Measurements from ENCODE around the gene RABGEF1.

The RABGEF1 gene

GRCh38 chr7:66732439-66732838 is 8.1 kb upstream of the RABGEF1 start:
- CTCF ChIA-PET = interaction anchor here (0.5 kb wide), 1 partner anchor 632 kb away, joined by 4 read pairs; no protein-coding TSS in a partner anchor
- TF ChIP-seq SUZ12 (IDR thresholded peaks at IDR 0.05) (no peak), L3MBTL2 (conservative IDR thresholded peaks at IDR 0.05) (no peak), ELF4 (IDR thresholded peaks at IDR 0.05) (no peak), BHLHE40 (IDR thresholded peaks at IDR 0.05; ENCODE audit: borderline replicate concordance) (no peak), FOXA1 (IDR thresholded peaks at IDR 0.05) (no peak), NFRKB (IDR thresholded peaks at IDR 0.05) (no peak), FOXK2 (IDR thresholded peaks at IDR 0.05) (no peak), CTBP1 (IDR thresholded peaks at IDR 0.05; ENCODE audit: borderline replicate concordance) (no peak), ARNT (IDR thresholded peaks at IDR 0.05) (no peak)
- no peak for DNase-seq (ENCODE audit: extremely low spot score)
- POLR2A ChIA-PET = no interaction called here

GRCh38 chr7:66734006-66734405 is 6.5 kb upstream of the RABGEF1 start:
- CTCF ChIA-PET = no interaction called here
- POLR2A ChIA-PET = no interaction called here
- TF ChIP-seq L3MBTL2 (conservative IDR thresholded peaks at IDR 0.05) (no peak), ELF4 (IDR thresholded peaks at IDR 0.05) (no peak), ARNT (IDR thresholded peaks at IDR 0.05) (no peak), ZNF384 (IDR thresholded peaks at IDR 0.05) (no peak), FOXM1 (IDR thresholded peaks at IDR 0.05; ENCODE audit: borderline replicate concordance) (no peak), HDGF (IDR thresholded peaks at IDR 0.05; ENCODE audit: borderline replicate concordance) (no peak), FOXK2 (IDR thresholded peaks at IDR 0.05) (no peak), PKNOX1 (IDR thresholded peaks at IDR 0.05) (no peak), SUZ12 (IDR thresholded peaks at IDR 0.05) (no peak), BHLHE40 (IDR thresholded peaks at IDR 0.05; ENCODE audit: borderline replicate concordance) (no peak), FOXA1 (IDR thresholded peaks at IDR 0.05) (no peak), NFRKB (IDR thresholded peaks at IDR 0.05) (no peak), CTBP1 (IDR thresholded peaks at IDR 0.05; ENCODE audit: borderline replicate concordance) (no peak), LEF1 (IDR thresholded peaks at IDR 0.05; ENCODE audit: borderline replicate concordance) (no peak), SP1 (IDR thresholded peaks at IDR 0.05) (no peak), TARDBP (IDR thresholded peaks at IDR 0.05) (no peak)
- no peak for DNase-seq (ENCODE audit: extremely low spot score)

GRCh38 chr7:66735154-66735553 is 5.4 kb upstream of the RABGEF1 start:
- DNase-seq (ENCODE audit: extremely low spot score) = no peak
- ChIA-PET CTCF (no interaction called here), POLR2A (no interaction called here)
- TF ChIP-seq SP1 (IDR thresholded peaks at IDR 0.05) (no peak), FOXM1 (IDR thresholded peaks at IDR 0.05; ENCODE audit: borderline replicate concordance) (no peak), BHLHE40 (IDR thresholded peaks at IDR 0.05; ENCODE audit: borderline replicate concordance) (no peak), TARDBP (IDR thresholded peaks at IDR 0.05) (no peak), ARNT (IDR thresholded peaks at IDR 0.05) (no peak), FOXA1 (IDR thresholded peaks at IDR 0.05) (no peak), ZNF384 (IDR thresholded peaks at IDR 0.05) (no peak), LEF1 (IDR thresholded peaks at IDR 0.05; ENCODE audit: borderline replicate concordance) (no peak), NFRKB (IDR thresholded peaks at IDR 0.05) (no peak), PKNOX1 (IDR thresholded peaks at IDR 0.05) (no peak), SUZ12 (IDR thresholded peaks at IDR 0.05) (no peak), HDGF (IDR thresholded peaks at IDR 0.05; ENCODE audit: borderline replicate concordance) (no peak), FOXK2 (IDR thresholded peaks at IDR 0.05) (no peak)

GRCh38 chr7:66735850-66736249 is 4.7 kb upstream of the RABGEF1 start:
- POLR2A ChIA-PET = no interaction called here
- TF ChIP-seq SUZ12 (IDR thresholded peaks at IDR 0.05) (no peak), SP1 (IDR thresholded peaks at IDR 0.05) (no peak), FOXA1 (IDR thresholded peaks at IDR 0.05) (no peak), BHLHE40 (IDR thresholded peaks at IDR 0.05; ENCODE audit: borderline replicate concordance) (no peak), LEF1 (IDR thresholded peaks at IDR 0.05; ENCODE audit: borderline replicate concordance) (no peak), FOXK2 (IDR thresholded peaks at IDR 0.05) (no peak), FOXM1 (IDR thresholded peaks at IDR 0.05; ENCODE audit: borderline replicate concordance) (no peak), L3MBTL2 (conservative IDR thresholded peaks at IDR 0.05) (no peak), HDGF (IDR thresholded peaks at IDR 0.05; ENCODE audit: borderline replicate concordance) (no peak), CTBP1 (IDR thresholded peaks at IDR 0.05; ENCODE audit: borderline replicate concordance) (no peak), NFRKB (IDR thresholded peaks at IDR 0.05) (no peak), ZNF384 (IDR thresholded peaks at IDR 0.05) (no peak), ARNT (IDR thresholded peaks at IDR 0.05) (no peak), PKNOX1 (IDR thresholded peaks at IDR 0.05) (no peak), ELF4 (IDR thresholded peaks at IDR 0.05) (no peak), TARDBP (IDR thresholded peaks at IDR 0.05) (no peak)
- CTCF ChIA-PET = no interaction called here
- DNase-seq (ENCODE audit: extremely low spot score) = no peak

- DNase-seq (ENCODE audit: extremely low spot score) = no peak
- CTCF ChIA-PET = no interaction called here
- POLR2A ChIA-PET = interaction anchor here (0.6 kb wide), 1 partner anchor 253 kb away, joined by 3 read pairs; no protein-coding TSS in a partner anchor
Observed at GRCh38 chr7:66736892-66737291, 3.6 kb upstream of the RABGEF1 start.

More at GRCh38 chr7:66736892-66737291, 3.6 kb upstream of the RABGEF1 start:
- TF ChIP-seq TARDBP (IDR thresholded peaks at IDR 0.05) (no peak), FOXA1 (IDR thresholded peaks at IDR 0.05) (no peak), L3MBTL2 (conservative IDR thresholded peaks at IDR 0.05) (no peak), HDGF (IDR thresholded peaks at IDR 0.05; ENCODE audit: borderline replicate concordance) (no peak), LEF1 (IDR thresholded peaks at IDR 0.05; ENCODE audit: borderline replicate concordance) (no peak), BHLHE40 (IDR thresholded peaks at IDR 0.05; ENCODE audit: borderline replicate concordance) (no peak), FOXK2 (IDR thresholded peaks at IDR 0.05) (no peak), SP1 (IDR thresholded peaks at IDR 0.05) (no peak), ZNF384 (IDR thresholded peaks at IDR 0.05) (no peak), NFRKB (IDR thresholded peaks at IDR 0.05) (no peak), PKNOX1 (IDR thresholded peaks at IDR 0.05) (no peak), CTBP1 (IDR thresholded peaks at IDR 0.05; ENCODE audit: borderline replicate concordance) (no peak), ELF4 (IDR thresholded peaks at IDR 0.05) (no peak), SUZ12 (IDR thresholded peaks at IDR 0.05) (no peak), ARNT (IDR thresholded peaks at IDR 0.05) (no peak)

Measured in HEK293T (cell line).